Measurements from ENCODE around the gene PACS2. TPM values are rescaled to one million over a fixed set of nuclear protein-coding genes. Genes with fewer than 3 reads are reported as not detected.

Gene PACS2
- total and polyA plus RNA-seq, 2 of the 4 experiments (the other 2 are of a cell fraction) = 15.6 to 32.2 TPM

- Histone ChIP-seq H3K9me3 (ENCODE audit: control insufficient read depth, insufficient read depth, low read length) (no peaks in the 10 kb centered on the region), H2AK9ac (replicated peaks; ENCODE audit: low read depth, low read length, poor library complexity) (no peak overlapping the region), H3K4me1 (ENCODE audit: control insufficient read depth, insufficient read depth, low read length) (peaks cover 9% of the 10 kb centered on the region), H3K79me1 (ENCODE audit: low read depth in 1 of 2, low read length in 2 of 2) (peaks cover 7 to 60% of the 10 kb centered on the region in 2 experiments), H3K4me3 (ENCODE audit: insufficient read depth, low read depth, low read length) (no peak overlapping the region), H3K27ac (ENCODE audit: insufficient read depth, low read length) (no peak overlapping the region), H3K36me3 (ENCODE audit: control insufficient read depth, insufficient read depth, low read length) (peaks cover 17% of the 10 kb centered on the region), H4K20me1 (ENCODE audit: insufficient read depth, low read length) (peaks cover 80% of the 10 kb centered on the region), H4K5ac (ENCODE audit: low read depth, low read length) (no peak overlapping the region), H2BK5ac (ENCODE audit: low read depth, low read length, poor library complexity, severe bottlenecking) (no peak overlapping the region), H2BK120ac (ENCODE audit: low read depth, low read length) (no peak overlapping the region), H2BK20ac (ENCODE audit: low read depth, low read length) (no peak overlapping the region), H3K14ac (replicated peaks; ENCODE audit: low read depth, low read length) (no peak overlapping the region), H3K4me2 (ENCODE audit: low read depth, low read length) (no peak overlapping the region), H2BK15ac (ENCODE audit: low read depth, low read length) (no peak overlapping the region), H3K4ac (ENCODE audit: low read depth, low read length) (no peak overlapping the region), H3K27me3 (ENCODE audit: control insufficient read depth, insufficient read depth, low read length) (no peaks in the 10 kb centered on the region), H4K8ac (ENCODE audit: low read depth in 2 of 2, low read length in 2 of 2) (no peak overlapping the region), H3K23ac (ENCODE audit: low read depth, low read length) (no peak overlapping the region), H3K9ac (ENCODE audit: low read depth, low read length) (no peak overlapping the region), H3K18ac (ENCODE audit: low read depth, low read length) (no peak overlapping the region), H2AFZ (replicated peaks; ENCODE audit: low read length, poor library complexity) (no peak overlapping the region), H4K91ac (ENCODE audit: insufficient read depth, low read depth, low read length) (no peak overlapping the region), H3K9me1 (ENCODE audit: insufficient read depth, low read length) (peaks cover 7% of the 10 kb centered on the region), H3K56ac (ENCODE audit: extremely low read depth, insufficient read depth, low read length) (no peak overlapping the region), H2AK5ac (ENCODE audit: low read depth, low read length) (no peak overlapping the region)
- intact Hi-C loops (cut with micrococcal nuclease) (no loop called here), in situ Hi-C loops (cut with MboI; ENCODE audit: low sequenced_read_pairs) (no loop called here), dilution Hi-C loops (cut with HindIII; ENCODE audit: low sequenced_read_pairs, unreplicated experiment) (no loop called here)
- ChIA-PET CTCF (no interaction called here), POLR2A (ENCODE audit: unreplicated experiment) (no interaction called here)
- DNase-seq (no peak), ATAC-seq (ENCODE audit: low read depth) (no peak)
- 91% methylated on average over 9 of the region's 23 CpGs; no CpG with 5 or more reads in 1 of the 2 experiments for WGBS, 2 experiments (ENCODE audit: extremely low coverage in 2 of 2, insufficient read length in 1 of 2)
- no peak for TF ChIP-seq RFX5 (IDR thresholded peaks at IDR 0.05; ENCODE audit: low read depth, low read length)
- no peak for TF ChIP-seq NFE2L2 (IDR thresholded peaks at IDR 0.05; ENCODE audit: low read depth, low read length)
- no peak for TF ChIP-seq MAFK (IDR thresholded peaks at IDR 0.05; ENCODE audit: low read depth, low read length)
- no peak for TF ChIP-seq BHLHE40 (IDR thresholded peaks at IDR 0.05; ENCODE audit: low read depth, low read length)
- no peak for TF ChIP-seq MXI1 (IDR thresholded peaks at IDR 0.05; ENCODE audit: borderline replicate concordance, low read depth, low read length)
- no peak for TF ChIP-seq SMC3 (IDR thresholded peaks at IDR 0.05; ENCODE audit: low read depth, low read length)
- no peak for TF ChIP-seq CTCF (conservative IDR thresholded peaks at IDR 0.05; ENCODE audit: low read depth, low read length)
- TF ChIP-seq RAD21 (IDR thresholded peaks at IDR 0.05; ENCODE audit: low read length) = no peak
- TF ChIP-seq CHD1 (IDR thresholded peaks at IDR 0.05; ENCODE audit: low read depth, low read length) = no peak
- TF ChIP-seq RCOR1 (IDR thresholded peaks at IDR 0.05; ENCODE audit: insufficient replicate concordance, low read length) = no peak
- no peak for TF ChIP-seq FOS (IDR thresholded peaks at IDR 0.05; ENCODE audit: low read depth, low read length)
- no peak for TF ChIP-seq POLR2A (IDR thresholded peaks at IDR 0.05; ENCODE audit: low read depth, low read length)
- no peak for TF ChIP-seq USF2 (IDR thresholded peaks at IDR 0.05; ENCODE audit: low read depth, low read length)
- no peak for TF ChIP-seq MAZ (IDR thresholded peaks at IDR 0.05; ENCODE audit: borderline replicate concordance, low read depth, low read length)
- TF ChIP-seq ELK1 (IDR thresholded peaks at IDR 0.05; ENCODE audit: borderline replicate concordance, low read depth, low read length) = no peak
- no peak for TF ChIP-seq CEBPB (IDR thresholded peaks at IDR 0.05; ENCODE audit: low read depth, low read length)
- no TSS peak for BruUV-seq (replicated peaks)
Measured at GRCh38 chr14:105425823-105426247, 111.3 kb downstream of the PACS2 start.

Data from IMR-90 (cell line).